Loucy (cell line): ENCODE results near the gene BHLHE40.

Experiments
- H2AFZ ChIP-seq: fragments of 200-600 bp; sonication (generic); 2 replicates; pipeline ENCODE4 v1.6.0; 2016; ENCODE audit warnings: antibody characterized with exemption, mild to moderate bottlenecking, low read length, moderate library complexity
- H3F3A ChIP-seq: fragments of 200-600 bp; 2 replicates; pipeline ENCODE4 v1.6.0; 2016; ENCODE audit warnings: antibody characterized with exemption, low read depth, mild to moderate bottlenecking
- H3K27me3 ChIP-seq: fragments of 200-600 bp; sonication (generic); 2 replicates; pipeline ENCODE4 v1.6.1; 2014; ENCODE audit warnings: low read length, mild to moderate bottlenecking; ENCODE audit not compliant: insufficient read depth, poor library complexity, severe bottlenecking
- H3K36me3 ChIP-seq: fragments of 200-600 bp; sonication (generic); 2 replicates; pipeline ENCODE4 v1.6.1; 2016; ENCODE audit warnings: low read length; ENCODE audit not compliant: insufficient read depth
- H3K4me1 ChIP-seq: fragments of 200-600 bp; sonication (generic); 2 replicates; pipeline ENCODE4 v1.5.1; 2014; ENCODE audit warnings: low read length, mild to moderate bottlenecking; ENCODE audit not compliant: insufficient read depth, poor library complexity, severe bottlenecking
- H3K4me2 ChIP-seq: fragments of 200-600 bp; sonication (generic); 2 replicates; pipeline ENCODE4 v1.6.0; 2014; ENCODE audit warnings: antibody characterized with exemption, low read length, low read depth, mild to moderate bottlenecking; ENCODE audit not compliant: poor library complexity, severe bottlenecking
- H3K4me3 ChIP-seq: fragments of 200-600 bp; sonication (generic); 2 replicates; pipeline ENCODE4 v1.5.1; 2014; ENCODE audit warnings: low read length, mild to moderate bottlenecking, mixed read lengths; ENCODE audit not compliant: poor library complexity, severe bottlenecking
- H3K79me2 ChIP-seq: fragments of 200-600 bp; sonication (generic); 2 replicates; pipeline ENCODE4 v1.6.1; 2014; ENCODE audit warnings: low read length; ENCODE audit not compliant: insufficient read depth
- H3K9ac ChIP-seq: fragments of 200-600 bp; sonication (generic); 2 replicates; pipeline ENCODE4 v1.6.0; 2014; ENCODE audit warnings: mild to moderate bottlenecking, low read depth, low read length, moderate library complexity; ENCODE audit not compliant: poor library complexity, severe bottlenecking
- H3K9me2 ChIP-seq: fragments of 200-600 bp; sonication (generic); replicated peaks from 2 replicates; pipeline ENCODE4 v1.6.1; 2016; ENCODE audit warnings: low read depth, low read length, mixed read lengths
- H3K9me3 ChIP-seq: fragments of 200-600 bp; sonication (generic); 2 replicates; pipeline ENCODE4 v1.6.1; 2014; ENCODE audit warnings: mild to moderate bottlenecking, antibody characterized with exemption, low read length, low read depth; ENCODE audit not compliant: insufficient read depth
- H4K20me1 ChIP-seq: fragments of 200-600 bp; sonication (generic); 2 replicates; pipeline ENCODE4 v1.6.0; 2014; ENCODE audit warnings: antibody characterized with exemption, low read length, mild to moderate bottlenecking; ENCODE audit not compliant: insufficient read depth, poor library complexity, severe bottlenecking
- EZH2phosphoT487 ChIP-seq: fragments of 200-600 bp; IDR thresholded peaks from 2 replicates; pipeline ENCODE4 v1.6.1; 2018; ENCODE audit warnings: antibody characterized with exemption, mild to moderate bottlenecking, moderate library complexity, borderline replicate concordance
- TF ChIP-seq, protein P1 (sequence below): fragments of 200-600 bp; sonication (generic); conservative IDR thresholded peaks from 2 replicates; pipeline ENCODE4 v1.5.1; 2014; ENCODE audit warnings: mild to moderate bottlenecking, antibody characterized with exemption, low read length

The BHLHE40 gene

DNA sequence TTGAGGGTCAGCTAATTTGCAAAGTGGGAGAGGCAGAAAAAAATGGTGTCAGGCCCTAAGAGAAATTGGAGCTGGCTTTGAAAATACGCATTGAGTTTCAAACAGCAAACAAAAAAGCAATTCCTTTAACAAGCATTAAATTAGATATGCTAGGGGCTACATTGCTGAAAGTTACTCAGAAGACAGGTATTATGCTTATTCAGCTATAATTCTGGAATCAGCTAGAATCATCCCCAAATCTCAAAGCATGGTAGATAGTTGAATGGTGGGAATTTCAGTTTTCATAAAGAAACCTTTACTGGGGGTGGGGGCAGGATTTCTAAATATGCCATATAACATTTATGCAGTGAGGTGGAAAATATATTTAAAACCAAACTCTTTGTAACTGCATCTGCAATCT is 50.5 kb downstream of the BHLHE40 start:
- no peak overlapping the region for H3K4me2 ChIP-seq
- H3K36me3 ChIP-seq = no peaks in the 10 kb centered on the region
- H3K4me3 ChIP-seq = no peak overlapping the region
- no peaks in the 10 kb centered on the region for H3K79me2 ChIP-seq
- no peak overlapping the region for H3K9ac ChIP-seq
- H3K4me1 ChIP-seq = peaks cover 10% of the 10 kb centered on the region
- TF ChIP-seq, protein P1, sequence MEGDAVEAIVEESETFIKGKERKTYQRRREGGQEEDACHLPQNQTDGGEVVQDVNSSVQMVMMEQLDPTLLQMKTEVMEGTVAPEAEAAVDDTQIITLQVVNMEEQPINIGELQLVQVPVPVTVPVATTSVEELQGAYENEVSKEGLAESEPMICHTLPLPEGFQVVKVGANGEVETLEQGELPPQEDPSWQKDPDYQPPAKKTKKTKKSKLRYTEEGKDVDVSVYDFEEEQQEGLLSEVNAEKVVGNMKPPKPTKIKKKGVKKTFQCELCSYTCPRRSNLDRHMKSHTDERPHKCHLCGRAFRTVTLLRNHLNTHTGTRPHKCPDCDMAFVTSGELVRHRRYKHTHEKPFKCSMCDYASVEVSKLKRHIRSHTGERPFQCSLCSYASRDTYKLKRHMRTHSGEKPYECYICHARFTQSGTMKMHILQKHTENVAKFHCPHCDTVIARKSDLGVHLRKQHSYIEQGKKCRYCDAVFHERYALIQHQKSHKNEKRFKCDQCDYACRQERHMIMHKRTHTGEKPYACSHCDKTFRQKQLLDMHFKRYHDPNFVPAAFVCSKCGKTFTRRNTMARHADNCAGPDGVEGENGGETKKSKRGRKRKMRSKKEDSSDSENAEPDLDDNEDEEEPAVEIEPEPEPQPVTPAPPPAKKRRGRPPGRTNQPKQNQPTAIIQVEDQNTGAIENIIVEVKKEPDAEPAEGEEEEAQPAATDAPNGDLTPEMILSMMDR = no peak
- TF ChIP-seq EZH2phosphoT487 = no peak
- no peaks in the 10 kb centered on the region for H3K9me2 ChIP-seq
- no peak overlapping the region for H2AFZ ChIP-seq
- no peaks in the 10 kb centered on the region for H3K9me3 ChIP-seq
- H3K27me3 ChIP-seq = no peaks in the 10 kb centered on the region
- no peaks in the 10 kb centered on the region for H4K20me1 ChIP-seq
- no peaks in the 10 kb centered on the region for H3F3A ChIP-seq

DNA sequence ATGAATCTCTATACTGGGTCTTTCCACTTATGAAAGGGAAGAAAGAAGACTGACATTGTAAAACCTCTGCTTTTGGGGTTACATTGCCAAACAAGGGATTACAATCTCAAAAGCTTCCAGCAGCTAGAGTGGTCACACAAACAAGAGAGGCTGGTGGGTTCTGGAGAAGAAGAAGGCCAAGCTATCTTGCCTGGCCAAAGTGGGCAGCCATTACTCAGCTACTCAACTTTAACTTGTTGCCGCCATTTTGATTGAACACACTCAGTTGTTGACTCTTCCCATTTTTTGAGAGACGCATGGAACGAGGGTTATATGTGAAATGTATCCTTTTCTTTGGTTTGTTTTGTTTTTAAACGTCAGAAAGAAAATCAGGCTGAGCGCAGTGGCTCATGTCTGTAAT is 50.9 kb downstream of the BHLHE40 start:
- H3K4me2 ChIP-seq = no peak overlapping the region
- no peaks in the 10 kb centered on the region for H4K20me1 ChIP-seq
- no peaks in the 10 kb centered on the region for H3K36me3 ChIP-seq
- no peaks in the 10 kb centered on the region for H3K79me2 ChIP-seq
- no peaks in the 10 kb centered on the region for H3K9me2 ChIP-seq
- H3F3A ChIP-seq = no peaks in the 10 kb centered on the region
- no peak overlapping the region for H3K4me3 ChIP-seq
- no peak overlapping the region for H2AFZ ChIP-seq
- no peak overlapping the region for H3K9ac ChIP-seq
- TF ChIP-seq, protein P1 = no peak
- TF ChIP-seq EZH2phosphoT487 = no peak
- peaks cover 14% of the 10 kb centered on the region for H3K4me1 ChIP-seq
- H3K9me3 ChIP-seq = no peaks in the 10 kb centered on the region
- no peaks in the 10 kb centered on the region for H3K27me3 ChIP-seq

DNA sequence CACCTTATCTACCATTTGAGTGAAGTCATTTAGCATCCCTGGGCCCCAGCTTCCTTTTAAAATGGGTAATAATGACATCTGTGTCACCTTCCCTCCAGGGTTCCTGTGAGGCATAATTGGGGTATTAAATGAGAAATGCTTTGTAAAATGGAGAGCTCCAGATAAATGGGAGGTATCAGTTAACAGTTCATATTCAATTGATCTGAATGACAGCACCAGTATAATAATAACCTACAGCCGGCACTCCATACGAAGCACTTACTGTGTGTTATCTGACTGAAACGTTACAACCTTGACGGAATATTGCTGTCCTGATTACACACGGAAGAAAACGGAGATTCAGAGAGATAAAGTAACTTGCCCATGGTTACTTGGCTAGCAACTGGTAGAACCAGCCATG is 53.6 kb downstream of the BHLHE40 start:
- Histone ChIP-seq H3K4me1 (peaks cover 21% of the 10 kb centered on the region), H3K9ac (no peak overlapping the region), H4K20me1 (no peaks in the 10 kb centered on the region), H3K9me3 (no peaks in the 10 kb centered on the region), H3K27me3 (no peaks in the 10 kb centered on the region), H3K4me3 (no peak overlapping the region), H3K4me2 (no peak overlapping the region), H3K79me2 (no peaks in the 10 kb centered on the region), H3K36me3 (no peaks in the 10 kb centered on the region), H3F3A (no peaks in the 10 kb centered on the region), H2AFZ (no peak overlapping the region), H3K9me2 (no peaks in the 10 kb centered on the region)
- no peak for TF ChIP-seq EZH2phosphoT487
- TF ChIP-seq, protein P1 = no peak
